GM18526 (cell line): ENCODE measurements around the gene RABL3.

Experiments
- POLR2A ChIP-seq: IDR thresholded peaks from 3 replicates; pipeline ENCODE4 v1.6.1; 2011; ENCODE audit not compliant: insufficient read length; ENCODE audit errors: extremely low read depth

The RABL3 gene

GRCh38 chr3:120742198-120742848 lies at the start of gene RABL3, which contains the start of gene GTF2E1:
TSS of gene RABL3 (minus strand) at chr3:120742516. CDS start at chr3:120742507, 9 bp downstream.
TSS of gene GTF2E1 (plus strand) at chr3:120742744. CDS start at chr3:120750553, 7,809 bp downstream.
- TF ChIP-seq POLR2A = peak; percentile 72

DNA sequence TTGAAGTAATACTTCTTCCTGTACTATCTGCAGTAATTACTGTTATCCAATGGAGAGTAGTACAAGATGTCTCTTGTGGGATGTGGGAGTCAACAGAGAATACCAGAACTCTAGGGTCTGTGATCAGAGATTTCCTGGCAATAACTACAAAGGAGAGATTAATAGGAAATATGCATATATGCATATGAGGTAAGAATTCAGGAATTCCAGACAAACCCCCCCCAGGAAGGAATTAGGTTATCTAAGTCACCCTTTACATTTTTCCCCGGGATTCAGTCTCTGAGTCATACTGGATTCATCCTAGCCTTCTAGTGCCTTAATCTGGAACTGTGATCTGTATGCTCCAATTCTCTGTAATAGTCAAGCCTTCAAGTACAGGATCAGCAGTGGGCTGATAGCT lies 49.6 kb upstream of the RABL3 start:
- no peak for TF ChIP-seq POLR2A

- TF ChIP-seq POLR2A = no peak
Observed at GRCh38 chr3:120791010-120791409, 48.7 kb upstream of the RABL3 start.

GRCh38 chr3:120780977-120781376 lies 38.7 kb upstream of the RABL3 start:
- TF ChIP-seq POLR2A = no peak

GRCh38 chr3:120778776-120779175 lies 36.5 kb upstream of the RABL3 start:
- no peak for TF ChIP-seq POLR2A

GRCh38 chr3:120775411-120775810 lies 33.1 kb upstream of the RABL3 start:
- TF ChIP-seq POLR2A = no peak

DNA sequence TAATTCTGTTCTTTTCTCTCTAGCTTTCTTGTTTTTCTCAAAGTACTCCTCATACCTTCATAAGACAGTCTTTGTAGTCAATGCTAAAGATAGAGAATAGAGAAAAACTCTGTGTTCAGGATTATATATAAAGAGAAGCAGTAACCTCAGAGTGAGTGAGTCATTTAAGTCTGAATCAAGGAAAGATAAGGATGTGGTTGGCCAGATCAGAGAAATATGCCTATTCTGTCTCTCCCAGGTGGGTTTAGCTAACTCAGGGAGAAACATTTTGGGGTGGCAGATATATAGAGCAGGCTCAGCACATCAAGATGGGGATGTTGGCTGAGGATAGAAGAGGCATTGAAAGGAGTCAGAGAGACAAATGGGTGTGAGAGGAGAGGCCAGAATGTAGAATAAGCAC lies 31.6 kb upstream of the RABL3 start:
- TF ChIP-seq POLR2A = no peak

DNA sequence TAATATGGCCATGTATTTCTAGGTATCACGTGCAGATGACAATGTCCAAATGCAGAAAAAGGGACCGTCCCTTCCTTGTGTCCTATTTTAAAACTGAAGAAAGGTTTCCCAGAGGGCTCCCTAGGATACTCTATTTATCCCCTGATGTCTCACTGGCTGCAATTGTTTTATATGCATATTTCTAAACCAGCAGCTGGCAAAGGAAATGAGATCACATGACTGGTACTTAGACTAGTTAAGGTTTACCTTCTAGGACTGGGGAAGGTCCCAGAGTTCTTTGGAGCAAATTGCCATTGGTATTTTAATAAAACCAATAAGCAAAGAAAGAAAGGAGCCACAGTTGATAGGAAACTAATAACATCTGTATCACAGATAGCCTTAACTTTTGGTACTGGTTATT lies 29.8 kb upstream of the RABL3 start:
- no peak for TF ChIP-seq POLR2A

DNA sequence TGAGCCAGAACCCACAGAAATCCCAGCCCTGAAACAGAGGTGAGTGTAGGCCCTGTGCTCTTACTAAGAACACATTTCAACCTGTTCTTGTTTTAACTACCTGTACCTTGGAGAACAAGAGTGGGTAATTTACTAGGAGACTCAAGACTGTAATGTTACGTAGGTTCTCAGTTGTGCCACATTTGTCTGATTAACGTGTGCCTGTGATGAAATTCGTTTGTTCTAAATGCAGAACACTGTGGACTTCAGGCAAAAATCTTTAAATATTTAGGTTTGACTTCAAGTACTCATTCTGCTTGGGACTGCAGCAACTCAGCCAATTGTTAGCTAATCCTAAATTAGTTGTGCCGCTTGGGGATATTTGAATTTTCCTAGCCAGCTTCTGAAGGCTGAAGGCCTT lies 28.6 kb upstream of the RABL3 start:
- no peak for TF ChIP-seq POLR2A

DNA sequence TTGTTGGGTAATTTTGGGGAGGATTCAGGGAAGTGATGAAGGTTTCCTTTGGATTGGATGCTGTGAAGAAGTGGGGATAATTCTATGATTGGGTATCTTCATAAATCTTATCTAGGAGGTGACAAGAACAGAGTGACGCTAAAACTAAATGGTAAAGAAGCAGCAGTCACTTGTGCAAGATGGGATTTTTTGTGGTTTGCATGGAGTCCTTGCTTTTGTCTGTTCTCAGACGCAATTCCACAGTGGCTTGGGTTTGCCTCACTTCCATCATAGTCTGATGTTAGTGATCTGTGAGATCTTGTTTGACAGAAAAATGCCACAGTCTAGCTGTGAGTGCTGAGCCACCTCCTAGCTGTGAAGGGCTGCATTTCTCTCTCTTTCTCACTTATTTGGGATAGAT lies 27.1 kb upstream of the RABL3 start:
- TF ChIP-seq POLR2A = no peak

DNA sequence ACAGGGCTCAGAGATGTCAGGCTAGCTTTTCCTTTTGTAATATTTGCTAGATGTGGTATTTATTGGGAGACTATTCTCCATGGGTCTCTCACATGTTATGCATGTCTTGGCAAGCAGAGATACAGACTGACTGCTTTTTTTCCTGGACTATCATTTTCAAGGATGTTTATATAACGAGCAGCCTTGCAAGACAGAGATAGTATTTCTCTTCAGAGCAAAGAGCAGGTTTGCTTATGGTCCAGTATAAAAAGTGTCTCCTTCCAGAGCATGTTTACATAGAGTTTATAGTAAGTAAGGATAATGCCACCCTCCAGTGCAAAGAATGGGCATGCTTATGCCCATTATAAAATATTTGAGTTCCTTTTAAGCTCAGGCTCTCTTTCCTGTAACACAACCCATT lies 24.8 kb upstream of the RABL3 start:
- TF ChIP-seq POLR2A = no peak

- TF ChIP-seq POLR2A = no peak
Observed at GRCh38 chr3:120766576-120766975, 24.3 kb upstream of the RABL3 start.

DNA sequence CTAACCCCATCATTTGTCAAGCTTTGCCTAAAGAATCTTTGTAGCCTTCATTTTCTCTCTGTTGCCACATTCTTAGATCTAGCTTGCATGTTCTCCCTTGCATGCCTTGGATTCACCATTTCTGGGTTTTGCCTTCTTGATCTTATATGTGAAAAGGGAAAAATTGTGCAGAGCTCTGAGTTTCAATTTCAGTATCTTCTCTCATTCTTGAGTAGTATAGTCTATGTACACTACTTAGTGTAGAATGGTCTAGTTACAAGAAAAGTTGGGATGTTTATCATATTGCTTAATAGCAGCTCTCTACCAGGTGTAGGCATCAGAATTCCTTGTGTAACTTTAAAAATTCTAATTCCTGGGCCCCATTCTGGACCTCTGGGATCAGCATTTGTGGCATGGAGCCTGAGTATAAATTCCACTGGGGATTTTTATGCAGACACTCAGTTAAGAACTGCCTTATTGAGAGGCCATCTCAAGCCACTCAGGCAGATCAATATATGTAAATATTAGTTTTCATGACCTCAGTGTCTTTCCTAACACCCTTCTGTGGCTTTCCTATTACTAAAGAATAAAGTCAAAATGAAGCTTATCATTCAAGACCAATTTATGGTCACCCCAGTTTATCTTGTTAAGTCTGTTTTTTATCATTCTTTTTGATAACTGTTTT lies 23.6 kb upstream of the RABL3 start:
- no peak for TF ChIP-seq POLR2A

- TF ChIP-seq POLR2A = no peak
Observed at GRCh38 chr3:120764206-120764605, 21.9 kb upstream of the RABL3 start.

DNA sequence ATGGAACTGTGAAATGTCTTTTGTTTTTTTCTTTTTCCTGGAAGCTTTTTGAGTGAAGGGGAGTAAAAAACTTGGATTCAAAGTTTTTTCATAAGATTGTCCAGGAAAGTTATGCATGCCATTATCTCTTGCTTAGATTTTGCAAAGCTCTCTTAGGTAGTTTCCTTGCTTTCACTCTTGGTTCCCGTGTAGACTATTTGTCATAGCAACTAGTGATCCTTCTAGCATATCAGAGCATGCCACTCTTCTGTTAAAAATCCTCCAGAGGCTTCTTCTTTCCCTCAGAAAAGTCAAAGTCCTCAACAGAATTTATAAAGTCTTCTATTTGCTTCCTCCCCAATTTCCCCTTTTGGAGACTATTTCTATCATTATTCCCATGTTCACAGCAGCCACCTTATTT lies 21.3 kb upstream of the RABL3 start:
- no peak for TF ChIP-seq POLR2A

- TF ChIP-seq POLR2A = no peak
Observed at GRCh38 chr3:120762615-120763014, 20.3 kb upstream of the RABL3 start.

DNA sequence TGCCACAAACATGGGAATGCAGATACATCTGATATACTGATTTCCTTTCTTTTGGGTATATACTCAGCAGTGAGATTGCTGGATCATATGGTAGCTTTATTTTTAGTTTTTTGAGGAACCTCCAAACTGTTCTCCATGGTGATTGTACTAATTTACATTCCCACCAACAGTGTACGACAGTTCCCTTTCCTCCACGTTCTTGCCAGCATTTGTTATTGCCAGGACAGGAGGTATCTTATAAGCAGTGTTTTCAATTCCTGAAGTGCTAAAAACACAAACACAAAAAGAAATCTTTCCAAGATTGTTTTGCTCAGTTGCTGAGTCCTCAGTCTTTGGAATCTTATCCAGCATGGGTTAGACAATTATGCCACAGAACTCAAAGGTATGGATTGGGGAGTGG lies 13.7 kb upstream of the RABL3 start:
- TF ChIP-seq POLR2A = no peak
